ENCODE results near the gene APBA2. TPM values are rescaled to one million over a fixed set of nuclear protein-coding genes. Genes with fewer than 3 reads are reported as not detected.

Gene APBA2
- total and polyA plus RNA-seq, 2 of the 4 experiments (the other 2 are of a cell fraction), result 21.7 to 33.0 TPM

DNA sequence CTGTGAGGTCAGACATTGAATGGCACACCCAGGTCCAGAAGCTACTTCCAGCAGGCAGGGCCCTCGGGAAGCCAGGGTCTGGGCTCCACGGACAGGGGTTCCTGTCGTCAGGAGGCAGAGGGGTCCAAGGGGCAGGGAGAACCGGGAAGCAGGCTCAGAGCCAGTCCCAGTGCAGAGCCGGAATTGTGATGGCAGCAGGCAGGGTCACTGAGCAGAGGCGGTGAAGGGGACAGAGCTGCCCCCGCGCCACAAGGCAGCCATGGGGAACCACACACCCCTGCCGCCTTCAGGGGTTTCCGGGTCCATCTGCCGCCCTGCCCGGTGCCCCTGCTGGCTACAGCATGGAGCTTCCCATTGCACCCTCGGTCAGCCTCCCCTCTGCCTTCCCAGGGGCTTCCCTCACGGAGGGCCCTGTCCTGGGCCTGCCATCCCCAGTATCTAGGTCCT, 247.0 kb downstream of the APBA2 start:
- no peaks in the 10 kb centered on the region for H3K79me1 ChIP-seq (ENCODE audit: low read depth in 1 of 2, low read length in 2 of 2)
- H2AFZ ChIP-seq (replicated peaks; ENCODE audit: low read length, poor library complexity), result no peak overlapping the region
- no peak overlapping the region for H3K4ac ChIP-seq (ENCODE audit: low read depth, low read length)
- no peak overlapping the region for H3K14ac ChIP-seq (replicated peaks; ENCODE audit: low read depth, low read length)
- no peak overlapping the region for H2AK9ac ChIP-seq (replicated peaks; ENCODE audit: low read depth, low read length, poor library complexity)
- no peak overlapping the region for H3K4me3 ChIP-seq (ENCODE audit: insufficient read depth, low read depth, low read length)
- no peaks in the 10 kb centered on the region for H3K4me1 ChIP-seq (ENCODE audit: control insufficient read depth, insufficient read depth, low read length)
- no peaks in the 10 kb centered on the region for H3K9me3 ChIP-seq (ENCODE audit: control insufficient read depth, insufficient read depth, low read length)
- no peaks in the 10 kb centered on the region; the same call in 1 of the 2 replicates for H3K9me1 ChIP-seq (ENCODE audit: insufficient read depth, low read length)
- ATAC-seq (ENCODE audit: low read depth), result no peak
- H4K5ac ChIP-seq (ENCODE audit: low read depth, low read length), result no peak overlapping the region
- BruUV-seq (replicated peaks), result no TSS peak
- H2BK120ac ChIP-seq (ENCODE audit: low read depth, low read length), result no peak overlapping the region
- no peak overlapping the region for H3K9ac ChIP-seq (ENCODE audit: low read depth, low read length)
- intact Hi-C loops (cut with micrococcal nuclease), result loop anchor here (10.0 kb wide), 1 partner anchor 532 kb away; no protein-coding TSS in a partner anchor
- H3K36me3 ChIP-seq (ENCODE audit: control insufficient read depth, insufficient read depth, low read length), result no peaks in the 10 kb centered on the region
- H3K27me3 ChIP-seq (ENCODE audit: control insufficient read depth, insufficient read depth, low read length), result peaks cover 29% of the 10 kb centered on the region
- no peak overlapping the region for H3K27ac ChIP-seq (ENCODE audit: insufficient read depth, low read length)
- no peak overlapping the region for H2AK5ac ChIP-seq (ENCODE audit: low read depth, low read length)
- H4K8ac ChIP-seq (ENCODE audit: low read depth in 2 of 2, low read length in 2 of 2), result no peak overlapping the region
- dilution Hi-C loops (cut with HindIII; ENCODE audit: low sequenced_read_pairs, unreplicated experiment), result no loop called here
- H3K56ac ChIP-seq (ENCODE audit: extremely low read depth, insufficient read depth, low read length), result no peak overlapping the region
- no peak for DNase-seq
- in situ Hi-C loops (cut with MboI; ENCODE audit: low sequenced_read_pairs), result loop anchor here (10.0 to 25.0 kb wide), 2 partner anchors 62 to 930 kb away; no protein-coding TSS in a partner anchor
- H4K20me1 ChIP-seq (ENCODE audit: insufficient read depth, low read length), result no peaks in the 10 kb centered on the region
- ChIA-PET CTCF (interaction anchor here (0.6 kb wide), 1 partner anchor 19 kb away, joined by 3 read pairs; no protein-coding TSS in a partner anchor), POLR2A (ENCODE audit: unreplicated experiment) (no interaction called here)
- H2BK15ac ChIP-seq (ENCODE audit: low read depth, low read length), result no peak overlapping the region
- WGBS, 2 experiments (ENCODE audit: extremely low coverage in 2 of 2, insufficient read length in 1 of 2), result 65% methylated on average over 12 of the region's 14 CpGs; no CpG with 5 or more reads in 1 of the 2 experiments
- H2BK20ac ChIP-seq (ENCODE audit: low read depth, low read length), result no peak overlapping the region
- TF ChIP-seq, protein P1, sequence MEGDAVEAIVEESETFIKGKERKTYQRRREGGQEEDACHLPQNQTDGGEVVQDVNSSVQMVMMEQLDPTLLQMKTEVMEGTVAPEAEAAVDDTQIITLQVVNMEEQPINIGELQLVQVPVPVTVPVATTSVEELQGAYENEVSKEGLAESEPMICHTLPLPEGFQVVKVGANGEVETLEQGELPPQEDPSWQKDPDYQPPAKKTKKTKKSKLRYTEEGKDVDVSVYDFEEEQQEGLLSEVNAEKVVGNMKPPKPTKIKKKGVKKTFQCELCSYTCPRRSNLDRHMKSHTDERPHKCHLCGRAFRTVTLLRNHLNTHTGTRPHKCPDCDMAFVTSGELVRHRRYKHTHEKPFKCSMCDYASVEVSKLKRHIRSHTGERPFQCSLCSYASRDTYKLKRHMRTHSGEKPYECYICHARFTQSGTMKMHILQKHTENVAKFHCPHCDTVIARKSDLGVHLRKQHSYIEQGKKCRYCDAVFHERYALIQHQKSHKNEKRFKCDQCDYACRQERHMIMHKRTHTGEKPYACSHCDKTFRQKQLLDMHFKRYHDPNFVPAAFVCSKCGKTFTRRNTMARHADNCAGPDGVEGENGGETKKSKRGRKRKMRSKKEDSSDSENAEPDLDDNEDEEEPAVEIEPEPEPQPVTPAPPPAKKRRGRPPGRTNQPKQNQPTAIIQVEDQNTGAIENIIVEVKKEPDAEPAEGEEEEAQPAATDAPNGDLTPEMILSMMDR (conservative IDR thresholded peaks at IDR 0.05; ENCODE audit: low read depth, low read length), result no peak
- TF ChIP-seq CEBPB (IDR thresholded peaks at IDR 0.05; ENCODE audit: low read depth, low read length) (no peak), POLR2A (IDR thresholded peaks at IDR 0.05; ENCODE audit: low read depth, low read length) (no peak), RCOR1 (IDR thresholded peaks at IDR 0.05; ENCODE audit: insufficient replicate concordance, low read length) (no peak), NFE2L2 (IDR thresholded peaks at IDR 0.05; ENCODE audit: low read depth, low read length) (no peak), MAZ (IDR thresholded peaks at IDR 0.05; ENCODE audit: borderline replicate concordance, low read depth, low read length) (no peak), CHD1 (IDR thresholded peaks at IDR 0.05; ENCODE audit: low read depth, low read length) (no peak), RAD21 (IDR thresholded peaks at IDR 0.05; ENCODE audit: low read length) (no peak), MXI1 (IDR thresholded peaks at IDR 0.05; ENCODE audit: borderline replicate concordance, low read depth, low read length) (no peak), BHLHE40 (IDR thresholded peaks at IDR 0.05; ENCODE audit: low read depth, low read length) (no peak)
- no peak overlapping the region for H3K18ac ChIP-seq (ENCODE audit: low read depth, low read length)
- no peak overlapping the region for H3K23ac ChIP-seq (ENCODE audit: low read depth, low read length)
- no peak overlapping the region for H3K4me2 ChIP-seq (ENCODE audit: low read depth, low read length)
- no peak overlapping the region for H4K91ac ChIP-seq (ENCODE audit: insufficient read depth, low read depth, low read length)
- no peak overlapping the region for H2BK5ac ChIP-seq (ENCODE audit: low read depth, low read length, poor library complexity, severe bottlenecking)
